ENCODE measurements around the gene FRS2.

GRCh38 chr12:69421548-69421947 lies 48.6 kb upstream of the FRS2 start:
- TF ChIP-seq CTCF (IDR thresholded peaks at IDR 0.05) = no peak
- TF ChIP-seq POLR2A (IDR thresholded peaks at IDR 0.05) = no peak
